HG03108 (cell line): Measurements from ENCODE around the gene GLIS1.

Experiments used
- ATAC-seq: cut with Tn5 transposase; IDR thresholded peaks from one replicate; pipeline ENCODE4 v1.9.1; 2021; ENCODE audit warnings: moderate library complexity; ENCODE audit not compliant: unreplicated experiment

GLIS1 gene

GRCh38 chr1:53681351-53681976, 57.5 kb downstream of the GLIS1 start:
- ATAC-seq = no peak

GRCh38 chr1:53680868-53681267, 58.1 kb downstream of the GLIS1 start:
- no peak for ATAC-seq

- ATAC-seq = no peak
These were observed 59.8 kb downstream of the GLIS1 start for GRCh38 chr1:53678938-53679825.

- ATAC-seq = no peak
These were observed 60.5 kb downstream of the GLIS1 start for GRCh38 chr1:53678507-53678906.

- ATAC-seq = no peak
These were observed 60.9 kb downstream of the GLIS1 start for GRCh38 chr1:53678046-53678445.

DNA sequence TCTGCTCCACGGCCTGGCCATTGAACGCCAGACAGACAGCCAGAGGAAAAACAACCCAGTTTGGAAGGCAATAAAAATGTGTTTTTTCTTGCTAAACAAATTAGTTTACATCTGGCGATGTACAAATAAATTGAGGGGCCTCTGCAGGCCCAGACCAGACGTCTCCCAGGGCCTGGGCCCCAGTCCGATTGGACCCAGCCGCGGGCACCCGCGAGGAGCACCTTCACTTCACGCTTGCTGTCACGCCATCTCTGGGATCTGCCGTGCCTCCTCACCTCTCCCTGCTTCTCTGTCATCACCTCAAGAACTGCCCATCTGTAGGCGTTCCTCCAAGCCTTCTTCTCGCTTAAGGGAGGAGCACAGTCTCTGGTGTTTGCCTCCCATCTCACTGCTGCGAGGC, 61.5 kb downstream of the GLIS1 start:
- ATAC-seq = no peak

DNA sequence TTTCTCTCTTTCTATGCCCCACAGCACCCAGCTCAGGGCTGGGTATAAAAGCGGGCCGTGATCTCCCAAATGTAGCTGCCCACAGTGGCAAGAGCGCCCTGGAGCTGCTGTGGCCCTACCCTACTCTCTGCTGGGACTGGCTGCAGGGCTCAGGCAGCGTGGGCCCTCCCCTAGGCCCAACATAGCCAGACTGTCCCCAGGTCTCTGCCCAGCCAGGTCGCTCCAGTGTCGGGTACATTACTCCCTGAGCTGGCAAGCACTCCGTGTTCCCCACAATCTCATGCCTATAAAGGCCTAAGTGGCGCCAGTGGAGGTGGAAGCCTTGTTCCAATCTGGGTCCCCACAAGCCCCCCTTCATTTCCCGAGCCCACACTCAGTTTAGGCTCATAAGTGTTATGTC, 66.2 kb downstream of the GLIS1 start:
- no peak for ATAC-seq

GRCh38 chr1:53672243-53672642, 66.7 kb downstream of the GLIS1 start:
- ATAC-seq = no peak

GRCh38 chr1:53669621-53670191, 69.3 kb downstream of the GLIS1 start:
- ATAC-seq = no peak

- ATAC-seq = no peak
These were observed 72.4 kb downstream of the GLIS1 start for GRCh38 chr1:53666566-53666965.

GRCh38 chr1:53665996-53666395, 73.0 kb downstream of the GLIS1 start:
- ATAC-seq = no peak

- no peak for ATAC-seq
These were observed 75.2 kb downstream of the GLIS1 start for GRCh38 chr1:53663529-53664300.

DNA sequence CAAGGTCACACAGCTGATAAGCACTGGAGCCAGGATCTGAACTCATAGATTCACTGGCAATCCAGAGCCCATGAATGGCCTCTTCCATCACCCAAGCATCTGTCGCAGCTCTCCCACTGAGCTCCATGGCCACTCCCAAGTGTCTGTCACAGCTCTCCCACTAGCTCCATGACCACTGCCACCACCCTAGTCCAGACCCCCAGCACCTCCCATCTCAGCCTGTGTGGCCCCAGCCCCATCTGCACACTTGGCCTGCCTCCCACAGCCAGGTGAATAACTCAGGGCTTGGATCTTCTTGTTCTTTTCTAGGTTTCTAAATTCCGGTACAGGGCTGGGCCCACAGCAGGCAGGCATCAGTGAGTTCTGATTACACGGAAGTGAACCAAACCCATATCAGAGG, 76.0 kb downstream of the GLIS1 start:
- ATAC-seq = no peak

DNA sequence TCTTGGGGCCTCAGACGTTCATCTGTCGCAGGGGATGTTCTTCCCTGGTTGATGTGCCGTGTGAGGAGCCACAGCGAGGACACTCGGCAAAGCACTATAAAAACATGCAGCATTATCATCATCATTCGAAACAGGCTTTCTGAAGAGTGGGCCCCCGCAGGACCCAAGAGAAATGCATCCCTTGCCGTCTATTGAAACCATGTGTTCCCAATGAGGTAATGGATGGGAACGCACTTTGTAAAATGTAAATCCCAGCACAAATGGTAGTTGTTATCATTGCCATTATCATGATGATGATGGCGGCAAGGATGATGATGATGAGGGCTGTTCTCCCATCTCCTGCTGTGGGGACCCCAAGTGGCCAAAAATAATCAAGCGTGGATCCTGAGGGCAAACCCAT, 76.8 kb downstream of the GLIS1 start:
- ATAC-seq = no peak

GRCh38 chr1:53661496-53661895, 77.5 kb downstream of the GLIS1 start:
- ATAC-seq = no peak

GRCh38 chr1:53660666-53661065, 78.3 kb downstream of the GLIS1 start:
- ATAC-seq = no peak

DNA sequence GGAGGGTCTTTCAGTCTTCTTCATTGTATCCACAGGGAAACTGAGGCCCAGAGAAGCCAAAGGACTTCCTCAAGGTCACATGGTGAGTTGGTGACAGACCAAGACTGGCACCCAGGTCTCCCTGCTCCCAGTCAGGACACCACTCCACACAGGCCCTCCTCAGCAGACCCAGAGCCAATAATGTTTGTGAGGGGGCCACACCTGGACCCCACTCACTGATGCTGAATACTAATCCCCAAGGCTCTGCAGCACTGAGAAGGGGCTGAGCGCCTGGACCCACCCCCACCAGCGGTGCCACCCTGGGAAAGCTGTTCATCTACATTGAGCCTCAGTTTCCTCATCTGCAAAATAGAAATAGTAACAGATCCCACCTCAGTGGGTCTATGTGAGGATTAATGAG, 79.5 kb downstream of the GLIS1 start:
- no peak for ATAC-seq

DNA sequence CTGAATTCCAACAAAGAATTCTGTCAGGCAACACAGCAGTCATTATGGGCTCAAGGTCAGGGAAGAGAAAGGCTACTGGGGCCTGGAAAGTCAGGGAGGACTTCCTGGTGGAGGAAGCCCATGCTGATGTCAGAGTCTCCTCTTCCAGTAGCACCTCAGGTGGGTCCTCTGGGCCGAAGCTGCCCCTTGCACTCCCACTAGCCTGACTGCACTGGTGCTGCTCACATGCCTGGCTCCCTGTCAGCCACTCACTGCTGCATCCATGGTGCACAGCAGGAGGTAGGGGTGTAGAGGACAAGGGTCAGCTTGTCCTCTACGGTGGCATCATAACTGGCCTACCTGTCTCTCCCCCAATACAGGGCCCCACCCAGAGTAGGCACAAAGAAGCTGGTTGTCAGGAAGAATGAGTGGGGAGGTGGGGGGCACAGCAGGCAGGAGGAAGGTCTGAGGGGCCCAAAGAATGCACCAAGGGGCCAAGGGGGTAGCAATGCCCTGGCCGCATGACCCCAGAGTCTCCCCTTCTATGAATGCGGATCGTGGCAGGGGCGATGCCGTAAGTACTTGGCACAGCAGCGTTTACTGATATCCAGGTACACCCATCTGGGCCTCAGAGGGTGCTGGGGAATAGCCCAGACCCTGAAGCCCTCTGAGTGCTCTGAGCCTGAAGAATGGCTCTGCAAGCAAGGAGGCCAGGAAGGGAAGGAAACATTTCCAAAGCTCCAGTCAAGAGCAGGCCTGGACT, 80.3 kb downstream of the GLIS1 start:
- no peak for ATAC-seq

GRCh38 chr1:53657891-53658396, 81.0 kb downstream of the GLIS1 start:
- no peak for ATAC-seq

- ATAC-seq = no peak
These were observed 81.5 kb downstream of the GLIS1 start for GRCh38 chr1:53657531-53657805.
